NCI-H524 treated with DMSO at 0.1 percent for 48 hours (cell line): ENCODE data around the gene NIN.
"Not testable (repeated sequence)": the region's sequence is repeated elsewhere in the genome, so short reads cannot be mapped to it uniquely, and the experiment has no call there.

ENCODE experiments used
- DNase-seq: peaks from one replicate; lab custom pipeline; 2025; lab: John Stamatoyannopoulos, UW

NIN gene

DNA sequence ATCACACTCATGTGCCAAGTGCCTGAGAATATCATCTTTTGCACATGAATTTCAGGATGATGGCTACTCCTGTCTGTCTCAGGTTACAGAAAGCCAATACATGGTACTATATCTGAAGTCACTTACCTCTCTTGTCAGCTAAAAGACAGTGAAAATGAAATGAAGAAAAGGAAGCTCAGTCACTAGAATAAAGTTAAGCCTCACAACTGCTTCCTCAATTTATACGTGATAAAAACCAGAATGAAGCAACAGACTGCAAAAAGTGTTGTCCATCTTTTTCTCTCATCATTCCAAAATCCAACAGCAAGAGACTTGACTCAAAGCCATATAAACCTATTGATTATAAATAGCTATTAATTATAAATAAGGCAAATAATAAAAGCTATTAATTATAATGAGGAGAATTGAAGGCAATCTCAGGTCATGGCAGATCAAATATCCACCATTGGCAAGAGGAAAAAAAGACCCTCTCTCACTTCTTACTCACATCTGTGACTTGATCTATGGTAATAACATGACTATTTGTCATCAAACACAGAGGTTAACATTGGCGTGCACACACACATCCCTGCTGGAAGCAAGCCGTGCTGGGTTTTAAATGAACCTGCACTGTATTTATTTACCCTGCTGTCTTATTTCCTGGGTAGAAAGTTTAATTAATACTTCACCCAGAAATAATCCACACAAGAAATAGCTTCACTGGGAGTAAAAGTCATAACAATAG is 10.0 kb downstream of the NIN start:
- DNase-seq = no peak

DNA sequence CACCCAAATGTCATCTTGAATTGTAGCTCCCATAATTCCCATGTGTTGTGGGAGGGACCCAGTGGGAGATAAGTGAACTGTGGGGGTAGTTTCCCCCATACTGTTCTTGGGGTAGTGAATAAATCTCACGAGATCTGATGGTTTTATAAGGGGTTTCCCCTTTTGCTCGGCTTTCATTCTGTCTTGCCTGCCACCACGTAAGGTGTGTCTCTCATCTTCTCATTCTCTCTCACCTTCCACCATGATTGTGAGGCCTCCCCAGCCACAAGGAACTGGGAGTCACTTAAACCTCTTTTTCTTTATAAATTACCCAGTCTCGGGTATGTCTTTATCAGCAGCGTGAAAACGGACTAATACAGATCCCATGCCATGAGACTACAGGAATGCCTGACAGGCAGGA is 11.7 kb downstream of the NIN start:
- DNase-seq = not testable (repeated sequence)

DNA sequence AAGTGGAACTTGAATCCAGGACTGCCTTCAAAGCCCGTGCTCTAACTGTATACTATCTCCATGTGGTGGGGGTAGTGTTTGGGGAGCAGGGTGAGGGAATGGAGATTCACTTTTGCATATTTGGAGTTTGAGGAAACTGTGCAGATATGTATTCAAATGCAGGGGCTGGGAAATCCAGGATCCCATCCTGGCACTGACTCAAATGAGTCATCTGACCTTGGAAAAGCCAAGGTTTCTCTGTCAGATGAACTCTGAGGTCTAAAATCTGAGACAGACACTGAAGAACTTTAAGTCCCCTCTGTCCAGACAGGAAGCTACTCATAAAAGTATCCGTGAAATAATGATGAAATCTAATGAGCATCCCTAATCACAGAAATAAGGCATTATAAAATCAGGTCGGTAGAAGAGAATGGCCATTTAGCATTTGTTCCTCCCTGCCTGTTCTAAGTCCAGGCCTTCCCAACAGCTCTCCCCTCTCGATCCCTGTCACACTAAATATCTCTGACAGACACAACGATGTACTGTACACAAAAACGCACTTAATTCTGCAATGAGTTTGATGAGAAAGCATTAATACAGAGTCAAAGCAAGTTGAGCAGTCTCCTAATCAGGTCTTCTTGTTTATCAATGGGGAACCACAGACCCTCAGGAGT is 14.4 kb downstream of the NIN start:
- DNase-seq = no peak

DNA sequence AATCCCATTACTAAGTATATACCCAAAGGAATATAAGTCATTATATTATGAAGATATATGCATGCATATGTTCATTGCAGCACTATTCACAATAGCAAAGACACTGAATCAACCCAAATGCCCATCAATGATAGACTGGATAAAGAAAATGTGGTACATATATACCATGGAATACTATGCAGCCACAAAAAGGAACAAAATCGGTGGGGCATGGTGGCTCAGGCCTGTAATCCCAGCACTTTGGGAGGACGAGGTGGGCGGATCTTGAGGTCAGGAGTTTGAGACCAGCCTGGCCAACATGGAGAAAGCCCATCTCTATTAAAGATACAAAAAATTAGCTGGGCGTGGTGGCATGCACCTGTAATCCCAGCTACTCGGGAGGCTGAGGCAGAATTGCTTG is 15.4 kb downstream of the NIN start:
- DNase-seq = not testable (repeated sequence)

DNA sequence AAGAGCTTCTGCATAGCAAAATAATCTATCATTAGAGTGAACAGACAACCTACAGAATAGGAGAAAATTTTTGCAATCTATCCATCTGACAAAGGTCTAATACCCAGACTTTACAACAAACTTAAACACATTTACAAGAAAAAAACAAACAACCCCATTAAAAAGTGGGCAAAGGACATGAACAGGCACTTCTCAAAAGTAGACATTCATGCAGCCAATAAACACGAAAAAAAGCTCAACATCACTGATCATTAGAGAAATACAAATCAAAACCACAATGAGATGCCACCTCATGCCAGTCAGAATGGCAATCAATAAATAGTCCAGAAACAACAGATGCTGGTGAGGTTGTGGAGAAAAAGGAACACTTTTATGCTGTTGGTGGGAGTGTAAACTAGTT is 15.9 kb downstream of the NIN start:
- not testable (repeated sequence) for DNase-seq

DNA sequence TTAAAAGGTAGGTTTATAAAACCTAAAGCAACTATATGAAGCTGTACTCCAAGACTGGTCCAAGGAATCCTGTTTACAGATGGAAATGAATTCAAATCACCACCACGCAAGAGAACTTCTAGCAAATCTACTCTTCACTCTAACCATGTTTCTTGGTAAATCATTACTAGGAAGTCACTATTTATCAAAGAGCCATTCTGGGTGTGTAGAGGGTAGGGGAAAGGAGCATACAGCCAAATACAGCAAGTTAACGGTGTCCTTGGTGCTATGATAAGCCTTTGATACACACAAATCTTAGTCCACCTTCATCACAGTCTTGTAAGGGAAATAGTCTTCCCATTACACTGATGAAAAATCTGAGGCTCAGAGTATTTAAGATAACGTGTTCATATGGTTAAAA is 16.8 kb downstream of the NIN start:
- DNase-seq = no peak

DNA sequence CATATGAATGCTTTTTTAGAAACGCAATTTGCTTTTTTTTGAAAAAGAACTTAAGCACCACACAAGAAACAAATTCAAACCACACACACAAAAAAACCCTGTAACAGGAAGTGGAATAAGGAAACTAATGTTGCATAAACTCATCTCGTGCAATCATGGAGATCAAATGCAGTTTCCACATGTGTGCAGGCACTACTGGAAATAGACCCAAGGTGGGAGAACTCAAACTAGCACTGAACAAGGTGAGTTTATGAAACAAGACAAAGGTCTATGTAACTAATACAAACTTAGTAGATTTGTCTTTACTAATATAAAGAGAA is 17.5 kb downstream of the NIN start:
- DNase-seq = no peak

DNA sequence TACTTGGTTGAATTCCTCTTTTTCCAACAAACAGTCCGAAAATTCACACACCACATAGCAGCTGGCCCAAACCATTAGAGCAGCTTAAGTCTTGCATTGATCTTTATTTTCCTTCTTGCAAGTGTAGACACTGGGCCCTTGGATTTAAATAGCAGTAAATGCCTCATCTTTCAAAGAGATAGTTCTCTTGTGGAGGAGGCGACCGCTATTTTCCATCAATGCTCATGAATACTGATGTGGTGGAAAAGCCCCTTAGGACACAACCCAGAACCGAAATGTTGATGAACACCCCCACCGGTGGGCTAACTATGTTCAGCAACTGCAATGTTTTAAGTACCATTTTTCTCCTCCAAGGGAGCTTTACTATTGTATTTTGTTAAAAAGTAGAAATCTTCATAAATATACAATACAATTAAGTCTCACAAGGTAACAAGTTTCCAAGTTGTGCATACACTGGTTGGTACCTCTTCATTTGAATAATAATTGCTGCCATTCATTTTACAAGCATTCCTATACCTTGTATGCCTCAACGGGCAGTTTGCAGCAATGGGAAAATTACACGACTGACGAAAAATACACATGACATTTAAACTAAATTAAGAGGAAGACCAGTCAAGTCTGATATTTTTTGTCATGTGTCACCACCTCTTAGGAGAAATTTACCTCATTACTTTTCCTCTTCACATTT is 18.0 kb downstream of the NIN start:
- DNase-seq = no peak

DNA sequence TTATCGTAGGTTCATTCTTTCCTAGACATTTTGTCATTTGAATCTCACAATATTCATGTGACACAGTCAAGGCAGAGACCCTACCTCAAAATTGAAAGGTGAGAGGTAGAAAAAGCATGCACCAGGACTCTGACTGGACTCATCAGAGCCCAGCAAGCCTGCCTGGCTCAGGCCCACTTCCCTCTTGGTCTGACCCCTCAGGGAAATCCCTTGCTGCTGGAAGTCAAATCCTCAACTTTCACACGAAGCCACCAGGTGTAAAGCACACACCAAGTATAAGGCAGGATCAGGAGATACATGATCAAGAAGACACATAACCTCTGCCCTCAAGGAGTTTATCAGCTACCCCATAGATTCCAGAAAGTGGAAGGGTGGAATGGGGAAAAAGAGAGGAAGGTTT is 18.8 kb downstream of the NIN start:
- no peak for DNase-seq

DNA sequence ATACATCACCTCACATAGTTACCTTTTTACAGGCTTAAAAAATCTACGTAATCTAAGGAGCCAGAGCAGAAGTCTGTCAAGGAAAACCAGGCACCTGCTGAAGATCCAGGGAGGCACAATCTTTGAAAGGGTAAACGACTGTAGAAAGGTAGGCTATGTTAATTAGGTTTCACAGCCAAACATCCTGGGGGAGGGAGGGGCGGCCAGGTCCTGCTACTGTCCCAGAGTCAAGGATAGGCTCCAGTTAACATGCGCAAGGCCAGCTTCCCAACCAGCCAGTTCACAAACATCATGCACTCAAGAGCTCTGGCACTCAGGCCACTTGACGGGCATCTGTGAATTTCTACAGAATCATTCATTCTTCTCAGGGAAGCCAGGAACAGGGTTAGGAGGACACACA is 22.9 kb downstream of the NIN start:
- no peak for DNase-seq

DNA sequence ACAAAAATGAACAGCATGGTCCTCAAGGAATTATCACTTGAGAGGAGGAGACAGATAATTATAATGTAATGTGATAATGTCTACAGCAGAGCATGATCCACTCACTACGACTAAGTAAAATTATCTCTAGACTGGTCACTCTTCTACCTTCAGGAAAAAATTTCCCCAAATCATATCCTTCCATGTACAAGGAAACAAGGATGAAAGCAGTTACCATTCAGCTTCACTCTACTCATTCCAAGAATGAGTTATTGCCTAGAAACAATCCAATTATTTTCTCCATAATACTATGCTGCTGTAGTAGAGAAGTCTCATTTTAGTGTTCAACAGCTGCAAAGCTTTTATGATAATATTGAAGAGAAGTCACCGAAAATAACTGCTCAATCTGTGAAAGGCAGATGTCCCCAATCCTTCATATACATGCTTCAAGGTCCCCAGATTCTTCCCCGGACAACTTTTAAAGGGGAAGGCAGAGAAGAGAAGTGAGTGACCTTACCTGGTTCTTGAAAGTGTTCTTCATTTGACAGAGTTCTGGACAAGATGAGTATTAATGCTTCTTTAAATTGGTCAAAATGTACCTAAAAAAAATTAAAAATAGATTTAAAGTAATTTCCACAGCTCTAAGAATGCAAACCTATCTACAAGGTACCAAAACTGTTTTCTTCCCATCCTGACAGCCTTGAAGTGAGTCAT is 24.6 kb downstream of the NIN start:
- peak; percentile 97 for DNase-seq

DNA sequence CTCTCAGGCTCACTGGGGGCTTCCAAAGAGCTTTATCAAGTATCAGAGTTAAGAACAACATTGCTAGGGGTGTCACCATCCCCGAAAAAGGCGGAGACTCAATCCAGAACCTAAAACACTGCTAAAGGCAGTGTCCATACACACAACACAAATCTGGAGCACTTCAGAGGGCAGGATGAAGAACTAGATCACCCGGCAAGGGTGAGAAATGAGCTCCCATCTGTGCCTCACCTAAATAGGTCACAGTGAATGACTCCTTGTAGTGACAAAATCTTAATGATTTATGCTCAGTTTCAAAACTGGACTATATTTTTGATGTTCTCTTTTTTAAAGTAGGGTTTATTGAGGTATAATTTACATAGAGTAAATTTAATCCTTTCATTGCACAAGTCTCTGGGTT is 25.6 kb downstream of the NIN start:
- no peak for DNase-seq

DNA sequence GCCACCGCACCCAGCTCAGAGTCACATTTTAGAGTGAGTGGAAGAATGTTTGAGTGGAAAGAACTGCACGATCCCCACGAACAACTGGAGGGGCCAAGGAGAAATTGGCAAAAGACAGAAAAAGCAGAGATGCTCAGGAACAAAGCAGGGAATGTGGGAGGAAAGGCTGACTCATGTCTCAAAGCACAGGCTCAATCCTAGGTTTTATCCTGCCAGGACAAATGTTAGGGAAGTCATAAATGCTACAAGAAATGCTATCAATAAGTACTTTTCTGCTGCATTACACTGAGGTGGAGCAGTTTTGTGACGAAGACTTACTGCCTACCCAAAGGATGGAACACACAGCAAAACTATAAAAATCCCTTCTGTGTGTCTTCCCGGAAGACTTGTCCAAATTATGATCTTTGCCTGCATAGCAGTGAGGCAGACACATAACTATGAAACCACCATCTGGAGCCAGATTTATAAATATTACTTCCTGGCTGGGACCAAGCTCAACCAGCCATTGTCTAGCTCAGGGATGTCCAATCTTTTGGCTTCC is 26.7 kb downstream of the NIN start:
- no peak for DNase-seq

DNA sequence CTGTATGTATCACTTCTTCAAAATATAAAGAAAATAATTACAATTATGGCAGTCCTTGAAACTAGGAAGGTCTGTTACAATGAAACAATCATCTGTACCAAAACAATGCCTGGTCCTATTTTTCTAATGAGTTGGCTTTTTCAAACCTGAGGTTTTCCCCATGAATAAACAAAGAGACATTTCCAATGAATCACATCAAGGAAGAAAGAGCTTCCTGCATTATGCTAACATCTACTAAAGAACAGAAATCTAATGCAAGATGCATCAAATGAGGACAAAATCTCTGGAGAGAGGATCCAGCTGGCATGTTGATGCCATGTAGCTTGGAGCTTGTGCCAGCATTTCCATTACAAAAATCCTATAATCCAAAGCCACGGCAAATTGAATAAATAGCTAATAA is 29.3 kb downstream of the NIN start:
- DNase-seq = no peak

DNA sequence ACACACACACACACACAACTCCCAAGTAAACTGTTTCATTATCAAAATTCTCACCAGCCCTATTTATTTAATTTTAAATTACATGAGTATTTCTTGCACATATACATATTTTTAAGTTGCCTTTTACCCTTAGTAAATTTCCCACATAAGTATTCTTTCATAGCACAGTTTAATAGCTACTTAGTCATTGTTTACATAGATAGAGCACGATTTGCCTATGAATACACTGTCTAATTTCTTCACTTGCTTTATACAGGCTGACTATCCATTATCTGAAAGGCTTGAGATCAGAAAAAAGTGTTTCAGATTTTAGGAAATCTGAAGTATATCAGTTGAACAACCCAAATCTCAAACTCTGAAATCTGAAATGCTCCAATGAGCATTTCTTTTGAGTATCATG is 30.9 kb downstream of the NIN start:
- DNase-seq = no peak

DNA sequence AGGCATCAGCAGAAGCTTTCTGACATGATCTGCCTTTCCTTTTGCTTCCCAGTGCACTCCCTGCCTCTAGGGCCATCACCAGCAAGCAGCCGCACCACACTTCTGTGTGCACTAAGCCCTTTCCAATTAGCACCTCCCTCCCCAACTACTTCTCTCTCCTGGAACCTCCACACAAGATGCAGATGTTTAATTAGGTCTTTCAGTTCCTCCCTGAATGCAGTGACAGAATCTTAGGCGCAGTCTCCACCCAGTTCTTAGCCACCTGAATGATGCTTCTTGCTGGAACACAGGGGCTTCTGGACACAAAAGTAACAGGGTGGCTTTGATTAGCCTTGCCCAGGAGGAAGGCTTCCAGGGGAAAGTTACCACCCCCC is 32.9 kb downstream of the NIN start:
- DNase-seq = no peak

DNA sequence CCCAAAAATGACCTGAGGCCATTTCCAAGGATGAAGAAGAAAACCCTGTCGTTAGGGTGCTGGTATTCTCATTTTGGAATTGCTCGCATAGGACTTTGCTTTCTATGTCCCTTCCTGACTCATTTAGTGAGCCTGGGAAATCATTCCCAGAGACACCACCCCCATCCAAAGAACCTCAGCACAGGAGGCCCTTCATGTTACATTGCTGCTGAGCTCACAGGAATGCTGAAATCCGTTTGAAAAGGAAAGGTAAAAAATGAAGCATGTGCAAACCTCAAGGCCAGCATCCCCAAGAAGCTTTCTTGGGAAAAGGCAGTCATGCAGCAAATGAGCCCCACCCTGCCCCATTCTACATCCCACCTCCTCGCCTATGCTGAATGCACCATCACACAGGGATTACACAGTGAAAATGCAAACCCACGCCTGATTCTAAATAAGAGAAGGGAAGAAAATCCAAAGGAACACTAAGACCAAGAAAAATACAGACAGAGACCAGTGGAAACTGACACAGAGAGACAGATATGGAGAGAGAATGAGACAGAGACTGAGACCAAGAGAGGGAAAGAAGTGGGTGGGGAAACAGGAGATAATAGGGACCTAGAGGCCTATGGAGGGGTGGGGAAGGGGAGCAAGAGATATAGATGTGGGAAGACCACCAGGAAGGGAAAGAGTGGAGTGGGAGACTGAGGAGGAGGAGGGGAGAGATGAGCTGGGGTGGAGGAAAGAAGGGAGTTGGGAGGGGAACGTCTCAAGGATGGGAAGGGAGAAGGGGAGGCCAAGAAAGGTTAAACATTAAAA is 33.5 kb downstream of the NIN start:
- DNase-seq = no peak

DNA sequence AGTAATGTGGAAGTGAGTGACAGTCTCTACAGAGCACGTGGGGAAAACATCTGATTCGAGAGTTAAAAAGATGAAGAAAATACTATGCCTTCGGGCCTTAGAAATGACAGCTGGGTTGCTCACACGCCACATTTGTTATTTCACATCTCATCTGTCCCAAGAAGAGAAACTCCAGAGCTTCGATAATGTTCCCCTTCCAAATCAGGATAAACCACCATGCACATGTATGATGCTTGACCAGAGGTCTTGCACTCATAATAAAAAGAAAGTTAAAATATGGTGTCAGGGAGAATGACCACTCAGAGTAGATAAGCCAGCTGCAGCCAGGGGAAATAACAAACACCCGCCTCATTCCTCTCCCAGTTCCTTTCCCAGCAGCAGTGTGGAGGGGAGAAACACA is 34.6 kb downstream of the NIN start:
- DNase-seq = no peak

DNA sequence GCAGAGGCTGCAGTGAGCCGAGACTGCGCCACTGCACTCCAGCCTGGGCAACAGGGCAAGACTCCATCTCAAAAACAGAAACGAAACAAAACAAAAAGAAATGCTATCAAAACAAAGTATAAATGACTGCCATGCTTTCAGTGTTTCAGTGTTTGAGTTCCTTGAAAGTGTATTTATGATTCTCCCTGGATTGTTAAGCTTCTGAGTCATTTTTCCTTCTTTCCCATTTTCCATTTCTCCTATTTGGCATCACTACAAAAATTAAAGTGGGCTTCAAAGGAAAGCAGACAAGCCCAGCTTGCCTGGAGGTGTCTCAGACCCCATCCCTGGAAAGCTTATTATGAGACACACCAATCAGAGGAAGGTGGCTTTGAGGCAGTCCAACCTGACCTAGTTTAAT is 35.1 kb downstream of the NIN start:
- DNase-seq = no peak

DNA sequence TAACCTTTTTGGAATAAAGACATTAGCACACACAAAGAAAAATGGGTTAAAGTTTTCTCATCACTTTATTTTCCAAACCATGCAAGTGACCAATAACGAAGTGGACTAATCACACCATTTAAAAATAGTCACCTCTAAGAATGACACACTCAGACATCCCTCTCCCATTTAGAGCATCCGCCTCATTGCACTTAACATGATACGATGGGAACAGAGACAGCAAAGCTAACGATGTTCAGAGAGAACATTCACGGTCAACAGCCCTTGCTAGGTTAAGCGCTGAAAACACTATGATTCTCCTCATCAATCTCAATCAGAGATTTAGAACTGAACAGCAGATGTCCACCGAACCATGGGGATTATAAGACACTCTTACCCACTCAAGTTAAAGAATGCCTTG is 35.8 kb downstream of the NIN start:
- no peak for DNase-seq

DNA sequence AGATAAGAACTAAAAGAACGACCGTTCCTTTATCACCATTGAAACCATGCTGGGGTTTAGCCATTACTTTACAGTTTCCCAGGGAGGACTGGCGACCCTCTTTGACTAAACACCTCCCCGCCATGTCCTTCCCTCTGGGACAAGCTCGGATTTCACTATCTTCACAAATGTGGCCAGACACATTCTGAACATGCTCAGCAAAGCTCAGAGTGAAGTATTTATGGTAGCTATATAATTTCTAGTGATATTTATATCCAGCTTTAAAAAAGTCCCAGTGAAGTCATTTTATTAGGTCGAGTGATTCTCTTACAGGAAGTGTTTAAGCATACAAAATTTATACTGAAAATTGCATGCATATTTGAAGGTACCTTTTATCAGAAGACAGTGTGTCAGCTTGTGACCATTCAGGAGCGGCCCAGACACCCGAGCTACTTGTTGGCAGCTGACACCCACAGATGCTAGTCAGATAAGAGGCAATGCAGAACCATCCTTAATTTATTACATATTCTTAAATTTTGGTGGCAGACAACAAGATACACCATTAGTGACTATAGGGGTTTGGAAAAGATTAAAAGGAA is 36.8 kb downstream of the NIN start:
- no peak for DNase-seq

DNA sequence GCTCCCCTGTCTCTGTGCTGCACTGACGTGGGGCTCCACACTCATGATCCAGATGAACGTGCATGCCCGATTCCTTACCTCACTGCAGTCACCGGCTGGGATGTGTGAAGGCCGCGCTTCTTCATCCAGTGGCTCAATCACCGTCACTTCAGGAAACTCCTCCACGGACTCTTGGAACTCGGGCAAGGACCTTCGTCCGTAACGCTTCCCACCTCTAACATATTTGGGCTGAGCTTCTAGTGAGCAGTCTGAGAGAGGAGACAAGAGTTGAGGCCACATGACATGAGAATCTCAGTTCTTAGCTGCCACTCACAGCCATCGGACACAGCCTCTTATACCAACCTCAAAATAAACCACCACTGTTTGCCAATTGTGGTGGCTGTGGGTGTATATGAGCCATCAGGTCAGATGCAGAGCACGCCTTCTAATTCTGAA is 38.3 kb downstream of the NIN start:
- DNase-seq = no peak
